Calu3 (cell line): ENCODE data around the gene C21orf91. TPM values are rescaled to one million over a fixed set of nuclear protein-coding genes. Genes with fewer than 3 reads are reported as not detected.

Experiments used
- BruUV-seq: library from RNA; stranded (reverse); fragments of 400-500 nt; replicated peaks from 2 replicates; lab custom pipeline; 2021; lab: Mats Ljungman, UMichigan
- CTCF ChIA-PET: fragments of 300-600 bp; sonication (Branson Sonifier 250); formaldehyde crosslinking; loops from one replicate; lab custom pipeline; 2022; ENCODE audit warnings: antibody characterized with exemption; lab: Charles Lee
- DNase-seq: peaks from one replicate; pipeline ENCODE4 v3.0.0; 2022
- H3K27ac Mint-ChIP-seq: one replicate; pipeline ENCODE4 v1.8.0; 2022; ENCODE audit warnings: mixed read lengths; ENCODE audit not compliant: unreplicated experiment
- H3K27me3 Mint-ChIP-seq: one replicate; pipeline ENCODE4 v1.8.0; 2022; ENCODE audit warnings: mixed read lengths; ENCODE audit not compliant: unreplicated experiment
- H3K36me3 Mint-ChIP-seq: one replicate; pipeline ENCODE4 v1.8.0; 2022; ENCODE audit warnings: mild to moderate bottlenecking, moderate library complexity, mixed read lengths; ENCODE audit not compliant: insufficient read depth, unreplicated experiment
- H3K4me1 Mint-ChIP-seq: one replicate; pipeline ENCODE4 v1.8.0; 2022; ENCODE audit warnings: mild to moderate bottlenecking, low read depth, mixed read lengths; ENCODE audit not compliant: unreplicated experiment
- H3K4me3 Mint-ChIP-seq: one replicate; pipeline ENCODE4 v1.8.0; 2022; ENCODE audit warnings: mild to moderate bottlenecking, low read depth, moderate library complexity, mixed read lengths; ENCODE audit not compliant: unreplicated experiment
- H3K9me3 Mint-ChIP-seq: one replicate; pipeline ENCODE4 v1.8.0; 2022; ENCODE audit warnings: low read depth, mixed read lengths; ENCODE audit not compliant: unreplicated experiment
- CTCF ChIP-seq: fragments of 200-600 bp; IDR thresholded peaks from one replicate; pipeline ENCODE4 v1.8.0; 2022; ENCODE audit warnings: antibody characterized with exemption; ENCODE audit not compliant: unreplicated experiment
- intact Hi-C: fragments of 100-400 bp; cut with micrococcal nuclease; formaldehyde crosslinking; loops from one replicate; pipeline ENCODE4 v1.10.0; 2022; ENCODE audit not compliant: unreplicated experiment
- total RNA-seq: library from RNA; stranded (reverse); gene quantifications from 2 replicates; pipeline ENCODE4 v1.2.3, GENCODE V29; 2022

Gene C21orf91
- total RNA-seq, 1 experiment from 2014 or later, result 9.6 TPM

- Mint-ChIP-seq H3K27me3 (no peaks in the 10 kb centered on the region), H3K4me3 (no peak overlapping the region), H3K36me3 (no peaks in the 10 kb centered on the region), H3K27ac (no peak overlapping the region), H3K4me1 (no peaks in the 10 kb centered on the region), H3K9me3 (no peaks in the 10 kb centered on the region)
- intact Hi-C loops, result no loop called here
- TF ChIP-seq CTCF, result no peak
- no peak for DNase-seq
- CTCF ChIA-PET, result no interaction called here
- BruUV-seq, result no TSS peak
Observed at GRCh38 chr21:17784604-17785402, 34.4 kb downstream of the C21orf91 start.

- intact Hi-C loops, result no loop called here
- H3K4me1 Mint-ChIP-seq, result no peaks in the 10 kb centered on the region
- CTCF ChIA-PET, result no interaction called here
Observed at GRCh38 chr21:17784180-17784598, 35.0 kb downstream of the C21orf91 start.

GRCh38 chr21:17783481-17784179 is 35.5 kb downstream of the C21orf91 start:
- no peak overlapping the region for H3K27ac Mint-ChIP-seq
- BruUV-seq, result no TSS peak
- intact Hi-C loops, result no loop called here
- no peaks in the 10 kb centered on the region for H3K36me3 Mint-ChIP-seq
- H3K4me3 Mint-ChIP-seq, result no peak overlapping the region
- H3K4me1 Mint-ChIP-seq, result no peaks in the 10 kb centered on the region
- CTCF ChIA-PET, result no interaction called here
- H3K27me3 Mint-ChIP-seq, result no peaks in the 10 kb centered on the region
- DNase-seq, result no peak
- no peak for TF ChIP-seq CTCF
- no peaks in the 10 kb centered on the region for H3K9me3 Mint-ChIP-seq

More at GRCh38 chr21:17784180-17784598, 35.0 kb downstream of the C21orf91 start:
- Mint-ChIP-seq H3K27me3 (no peaks in the 10 kb centered on the region), H3K36me3 (no peaks in the 10 kb centered on the region), H3K27ac (no peak overlapping the region), H3K4me3 (no peak overlapping the region), H3K9me3 (no peaks in the 10 kb centered on the region)
- no peak for TF ChIP-seq CTCF
- no peak for DNase-seq
- BruUV-seq, result no TSS peak

- Mint-ChIP-seq H3K9me3 (no peaks in the 10 kb centered on the region), H3K4me3 (no peak overlapping the region), H3K27ac (no peak overlapping the region), H3K4me1 (no peaks in the 10 kb centered on the region), H3K27me3 (no peaks in the 10 kb centered on the region), H3K36me3 (no peaks in the 10 kb centered on the region)
- no peak for DNase-seq
- no TSS peak for BruUV-seq
- CTCF ChIA-PET, result no interaction called here
- no peak for TF ChIP-seq CTCF
- intact Hi-C loops, result no loop called here
Observed at GRCh38 chr21:17783003-17783402, 36.2 kb downstream of the C21orf91 start.
